Activated CD8-positive, alpha-beta T cell treated with anti-CD3 and anti-CD28 coated beads for 36 hours (primary cell): Measurements from ENCODE around the gene PGGHG. TPM values are rescaled to one million over a fixed set of nuclear protein-coding genes. Genes with fewer than 3 reads are reported as not detected.

Experiments used
- ATAC-seq: fragments of 200-7000 bp; cut with Tn5 transposase; one replicate; pipeline ENCODE4 v1.10.0; 2021; ENCODE audit warnings: mild to moderate bottlenecking, moderate library complexity
- CTCF ChIA-PET: fragments of 350-600 bp; sonication (Branson Sonifier 250); formaldehyde crosslinking; loops from one replicate; lab custom pipeline; 2021; ENCODE audit warnings: antibody characterized with exemption; lab: Charles Lee
- POLR2A ChIA-PET: fragments of 350-600 bp; sonication (Branson Sonifier 250); formaldehyde crosslinking; loops from one replicate; lab custom pipeline; 2021; ENCODE audit warnings: antibody characterized with exemption; lab: Charles Lee
- DNase-seq: peaks from one replicate; pipeline ENCODE4 v3.0.0-alpha.2; 2020
- H3K27ac Mint-ChIP-seq: one replicate; pipeline ENCODE4 v1.8.0; 2021; ENCODE audit warnings: mild to moderate bottlenecking, mixed read lengths
- H3K27me3 Mint-ChIP-seq: one replicate; pipeline ENCODE4 v1.8.0; 2021; ENCODE audit warnings: mixed read lengths
- H3K36me3 Mint-ChIP-seq: one replicate; pipeline ENCODE4 v1.8.0; 2021; ENCODE audit warnings: low read depth, mixed read lengths
- H3K4me1 Mint-ChIP-seq: one replicate; pipeline ENCODE4 v1.8.0; 2021; ENCODE audit warnings: low read depth, mixed read lengths
- H3K4me3 Mint-ChIP-seq: one replicate; pipeline ENCODE4 v1.8.0; 2021; ENCODE audit warnings: mild to moderate bottlenecking, moderate library complexity, mixed read lengths
- H3K9me3 Mint-ChIP-seq: one replicate; pipeline ENCODE4 v1.8.0; 2021; ENCODE audit warnings: mixed read lengths
- CTCF ChIP-seq: fragments of 200-600 bp; IDR thresholded peaks from one replicate; pipeline ENCODE4 v1.8.0; 2022; ENCODE audit warnings: antibody characterized with exemption, mild to moderate bottlenecking
- intact Hi-C: fragments of 100-400 bp; cut with micrococcal nuclease; formaldehyde crosslinking; loops from one replicate; pipeline ENCODE4 v1.10.0; 2022
- total RNA-seq, 2 experiments: library from RNA; stranded (reverse); gene quantifications; one replicate each; pipeline ENCODE4 v1.2.3, GENCODE V29; 2021

PGGHG gene
- total RNA-seq, 2 experiments from 2014 or later: 298 to 308 TPM

- no peak for TF ChIP-seq CTCF
- ATAC-seq: peak; percentile 38
- H3K27ac Mint-ChIP-seq: peak overlapping the region; percentile 98
- no peaks in the 10 kb centered on the region for H3K27me3 Mint-ChIP-seq
- intact Hi-C loops: no loop called here
- peaks cover 53% of the 10 kb centered on the region for H3K4me1 Mint-ChIP-seq
- no peaks in the 10 kb centered on the region for H3K9me3 Mint-ChIP-seq
- CTCF ChIA-PET: interaction anchor here (1.0 to 4.5 kb wide), 5 partner anchors 9 to 37 kb away, joined by 3 to 26 read pairs (median 6); no protein-coding TSS in a partner anchor
- no peak for DNase-seq
- POLR2A ChIA-PET: interaction anchor here (0.6 to 6.2 kb wide), 19 partner anchors 8 to 118 kb away, joined by 3 to 67 read pairs (median 4); partner anchors contain the start of genes BET1L, IFITM5, NLRP6 and PSMD13
- H3K36me3 Mint-ChIP-seq: peaks cover 42% of the 10 kb centered on the region
- peak overlapping the region; percentile 97 for H3K4me3 Mint-ChIP-seq
These were observed 977 bp upstream of the PGGHG start for GRCh38 chr11:287821-288477.

- POLR2A ChIA-PET: interaction anchor here (0.7 to 6.2 kb wide), 16 partner anchors 9 to 210 kb away, joined by 3 to 67 read pairs (median 4); partner anchors contain the start of genes BET1L, IFITM5, NLRP6 and RIC8A
- H3K27ac Mint-ChIP-seq: peak overlapping the region; percentile 89
- H3K4me1 Mint-ChIP-seq: peaks cover 46% of the 10 kb centered on the region
These were observed 429 bp downstream of the PGGHG start for GRCh38 chr11:289398-289711.

GRCh38 chr11:289712-290620 is 1.0 kb downstream of the PGGHG start:
- intact Hi-C loops: no loop called here
- DNase-seq: peak; percentile 52
- ChIA-PET POLR2A (interaction anchor here (0.7 to 6.2 kb wide), 20 partner anchors 8 to 217 kb away, joined by 3 to 67 read pairs (median 4); partner anchors contain the start of genes BET1L, IFITM5, NLRP6 and RIC8A), CTCF (interaction anchor here (1.2 to 2.2 kb wide), 6 partner anchors 10 to 74 kb away, joined by 3 to 16 read pairs (median 5); partner anchors contain the start of gene NLRP6)
- TF ChIP-seq CTCF: no peak
- H3K9me3 Mint-ChIP-seq: no peaks in the 10 kb centered on the region
- ATAC-seq: peak; percentile 12
- peak overlapping the region; percentile 89 for H3K27ac Mint-ChIP-seq
- peak overlapping the region; percentile 85 for H3K4me3 Mint-ChIP-seq
- H3K27me3 Mint-ChIP-seq: no peaks in the 10 kb centered on the region
- H3K36me3 Mint-ChIP-seq: peaks cover 47% of the 10 kb centered on the region
- peaks cover 44% of the 10 kb centered on the region for H3K4me1 Mint-ChIP-seq

More at GRCh38 chr11:289398-289711, 429 bp downstream of the PGGHG start:
- Mint-ChIP-seq H3K4me3 (peak overlapping the region; percentile 85), H3K36me3 (peaks cover 44% of the 10 kb centered on the region), H3K9me3 (no peaks in the 10 kb centered on the region), H3K27me3 (no peaks in the 10 kb centered on the region)
- intact Hi-C loops: no loop called here
- CTCF ChIA-PET: interaction anchor here (1.2 to 2.2 kb wide), 4 partner anchors 11 to 39 kb away, joined by 3 to 16 read pairs (median 6); partner anchors contain the start of gene NLRP6
- TF ChIP-seq CTCF: no peak
- peak; percentile 45 for DNase-seq
- ATAC-seq: peak; percentile 3

- H3K4me3 Mint-ChIP-seq: peak overlapping the region; percentile 85
- no peaks in the 10 kb centered on the region for H3K27me3 Mint-ChIP-seq
- peaks cover 47% of the 10 kb centered on the region for H3K36me3 Mint-ChIP-seq
- CTCF ChIA-PET: interaction anchor here (1.2 to 2.2 kb wide), 6 partner anchors 10 to 73 kb away, joined by 3 to 16 read pairs (median 6); no protein-coding TSS in a partner anchor
- TF ChIP-seq CTCF: no peak
- H3K9me3 Mint-ChIP-seq: no peaks in the 10 kb centered on the region
- POLR2A ChIA-PET: interaction anchor here (0.7 to 6.2 kb wide), 15 partner anchors 8 to 216 kb away, joined by 3 to 67 read pairs (median 4); partner anchors contain the start of genes BET1L, IFITM5, NLRP6 and RIC8A
- ATAC-seq (no peak), DNase-seq (peak; percentile 13)
- peaks cover 37% of the 10 kb centered on the region for H3K4me1 Mint-ChIP-seq
- intact Hi-C loops: no loop called here
- peak overlapping the region; percentile 89 for H3K27ac Mint-ChIP-seq
These were observed 1.8 kb downstream of the PGGHG start for GRCh38 chr11:290621-291231.
